HG03432 (cell line): ENCODE results near the gene ZNF48.

Source experiments
- ATAC-seq: cut with Tn5 transposase; IDR thresholded peaks from one replicate; pipeline ENCODE4 v1.9.1; 2021; ENCODE audit warnings: mild to moderate bottlenecking, moderate library complexity; ENCODE audit not compliant: unreplicated experiment

Gene ZNF48

DNA sequence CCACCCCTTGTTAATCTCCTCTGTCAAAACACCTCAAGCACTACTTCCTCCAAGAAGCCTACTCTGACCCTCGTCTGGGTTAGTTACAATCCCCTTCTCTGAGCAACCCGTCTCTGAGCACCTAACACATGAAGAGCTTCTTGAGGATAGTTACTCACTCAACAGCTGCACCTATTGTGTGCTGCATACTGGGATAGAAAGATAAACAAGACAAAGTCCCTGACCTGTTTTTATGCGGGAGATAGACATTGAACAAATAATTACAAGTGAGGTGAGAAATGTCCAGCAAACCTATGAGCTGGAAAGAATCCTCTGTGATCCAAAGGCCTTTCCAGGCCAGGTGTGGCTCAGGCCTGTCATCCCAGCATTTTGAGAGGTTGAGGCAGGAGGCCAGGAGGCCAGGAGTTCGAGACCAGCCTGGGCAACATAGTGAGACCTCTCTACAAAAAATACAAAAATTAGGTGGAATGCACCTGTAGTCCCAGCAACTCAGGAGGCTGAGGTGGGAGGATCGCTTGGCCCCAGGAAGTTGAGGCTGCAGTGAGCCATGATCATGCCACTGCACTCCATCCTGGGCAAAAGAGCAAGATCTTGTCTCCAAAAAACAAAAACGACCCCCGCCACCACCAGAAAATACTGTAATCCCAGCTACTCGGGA lies 6.7 kb downstream of the ZNF48 start:
- no peak for ATAC-seq

DNA sequence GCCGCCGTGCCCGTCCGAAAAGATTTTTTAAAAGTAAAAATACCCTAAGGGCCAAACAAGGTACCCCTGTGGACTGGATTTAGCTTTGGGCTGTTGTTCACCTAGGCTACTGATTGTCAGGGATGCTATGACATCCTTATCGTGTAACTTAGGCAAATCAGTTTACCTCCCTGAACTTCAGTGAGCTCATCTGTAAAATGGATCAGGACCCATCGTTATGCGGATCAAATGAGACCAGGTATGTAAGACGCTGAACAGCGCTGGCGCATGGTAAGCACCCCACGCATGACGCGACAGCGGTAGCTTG lies 11.5 kb downstream of the ZNF48 start:
- ATAC-seq: peak; percentile 4

GRCh38 chr16:30407102-30407803 lies 12.0 kb downstream of the ZNF48 start, which contains the start of gene ZNF771:
Gene ZNF771, plus strand, starts transcription at chr16:30407606. Its CDS starts 448 bp downstream, at chr16:30408054.
- ATAC-seq: peak; percentile 85

GRCh38 chr16:30407804-30408534 lies 12.7 kb downstream of the ZNF48 start:
- ATAC-seq: no peak

GRCh38 chr16:30409125-30410060 lies 14.2 kb downstream of the ZNF48 start:
- peak; percentile 41 for ATAC-seq

DNA sequence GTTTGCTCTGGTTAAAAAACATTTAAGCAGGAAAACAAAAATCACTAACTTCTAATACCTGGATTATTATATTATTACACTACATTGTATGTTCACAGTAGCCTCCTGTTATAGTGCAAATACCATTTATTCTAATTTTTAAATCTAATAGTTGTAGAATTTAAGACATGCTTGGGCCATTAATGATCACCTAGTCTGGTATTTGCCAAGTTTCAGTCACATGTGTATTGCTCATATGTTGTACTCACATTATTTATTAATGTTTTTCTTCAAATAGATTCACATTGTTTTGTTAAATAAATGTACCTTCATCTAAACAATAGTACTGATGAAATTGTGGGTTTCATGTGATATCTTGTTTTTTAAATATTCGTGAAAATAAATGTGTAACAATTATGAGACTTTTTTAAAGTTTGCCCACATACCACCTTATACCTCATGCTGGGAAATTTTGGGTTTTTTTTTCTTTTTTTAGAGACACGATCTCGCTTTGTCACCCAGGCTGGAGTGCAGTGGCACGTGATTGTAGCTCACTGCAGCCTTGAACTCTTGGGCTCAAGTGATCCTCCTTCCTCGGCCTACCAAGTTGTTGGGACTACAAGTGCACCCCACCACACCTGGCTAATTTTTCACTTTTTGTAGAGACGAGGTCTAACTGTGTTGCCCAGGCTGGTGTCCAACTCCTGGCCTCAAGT lies 18.0 kb downstream of the ZNF48 start:
- no peak for ATAC-seq

DNA sequence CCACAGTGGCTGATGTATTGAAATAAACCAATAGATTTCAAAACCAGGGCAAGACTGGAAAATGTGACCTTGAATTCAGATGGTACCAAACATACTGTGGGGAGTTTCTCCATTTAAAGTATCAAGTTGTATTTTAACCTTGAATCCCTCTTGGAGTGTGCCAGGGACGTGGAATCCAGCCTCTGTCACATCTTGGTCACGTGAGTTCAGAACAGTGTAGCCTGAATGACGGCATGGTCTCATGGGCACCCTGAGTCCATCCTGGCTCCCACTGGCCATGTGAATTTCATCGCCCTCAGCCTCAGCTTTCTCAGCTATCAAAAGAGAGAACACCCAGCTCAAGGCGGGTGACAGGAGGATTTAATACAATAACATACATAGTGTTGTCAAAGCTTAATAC lies 18.9 kb downstream of the ZNF48 start:
- ATAC-seq: no peak

GRCh38 chr16:30416047-30416603 lies 20.9 kb downstream of the ZNF48 start:
- ATAC-seq: no peak

- no peak for ATAC-seq
Measured at GRCh38 chr16:30416624-30417528, 21.7 kb downstream of the ZNF48 start.

DNA sequence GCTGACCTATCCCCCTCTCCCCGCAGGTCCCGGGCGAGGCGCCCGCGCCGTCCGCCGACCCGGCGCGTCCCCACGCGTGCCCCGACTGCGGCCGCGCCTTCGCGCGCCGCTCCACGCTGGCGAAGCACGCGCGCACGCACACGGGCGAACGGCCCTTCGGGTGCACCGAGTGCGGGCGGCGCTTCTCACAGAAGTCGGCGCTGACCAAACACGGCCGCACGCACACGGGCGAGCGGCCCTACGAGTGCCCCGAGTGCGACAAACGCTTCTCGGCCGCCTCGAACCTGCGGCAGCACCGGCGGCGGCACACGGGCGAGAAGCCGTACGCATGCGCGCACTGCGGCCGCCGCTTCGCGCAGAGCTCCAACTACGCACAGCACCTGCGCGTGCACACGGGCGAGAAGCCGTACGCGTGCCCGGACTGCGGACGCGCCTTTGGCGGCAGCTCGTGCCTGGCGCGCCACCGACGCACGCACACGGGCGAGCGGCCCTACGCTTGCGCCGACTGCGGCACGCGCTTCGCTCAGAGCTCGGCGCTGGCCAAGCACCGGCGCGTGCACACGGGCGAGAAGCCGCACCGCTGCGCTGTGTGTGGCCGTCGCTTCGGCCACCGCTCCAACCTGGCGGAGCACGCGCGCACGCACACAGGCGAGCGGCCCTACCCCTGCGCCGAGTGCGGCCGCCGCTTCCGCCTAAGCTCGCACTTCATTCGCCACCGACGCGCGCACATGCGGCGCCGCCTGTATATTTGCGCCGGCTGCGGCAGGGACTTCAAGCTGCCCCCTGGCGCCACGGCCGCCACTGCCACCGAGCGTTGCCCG lies 22.5 kb downstream of the ZNF48 start:
- peak; percentile 75 for ATAC-seq

DNA sequence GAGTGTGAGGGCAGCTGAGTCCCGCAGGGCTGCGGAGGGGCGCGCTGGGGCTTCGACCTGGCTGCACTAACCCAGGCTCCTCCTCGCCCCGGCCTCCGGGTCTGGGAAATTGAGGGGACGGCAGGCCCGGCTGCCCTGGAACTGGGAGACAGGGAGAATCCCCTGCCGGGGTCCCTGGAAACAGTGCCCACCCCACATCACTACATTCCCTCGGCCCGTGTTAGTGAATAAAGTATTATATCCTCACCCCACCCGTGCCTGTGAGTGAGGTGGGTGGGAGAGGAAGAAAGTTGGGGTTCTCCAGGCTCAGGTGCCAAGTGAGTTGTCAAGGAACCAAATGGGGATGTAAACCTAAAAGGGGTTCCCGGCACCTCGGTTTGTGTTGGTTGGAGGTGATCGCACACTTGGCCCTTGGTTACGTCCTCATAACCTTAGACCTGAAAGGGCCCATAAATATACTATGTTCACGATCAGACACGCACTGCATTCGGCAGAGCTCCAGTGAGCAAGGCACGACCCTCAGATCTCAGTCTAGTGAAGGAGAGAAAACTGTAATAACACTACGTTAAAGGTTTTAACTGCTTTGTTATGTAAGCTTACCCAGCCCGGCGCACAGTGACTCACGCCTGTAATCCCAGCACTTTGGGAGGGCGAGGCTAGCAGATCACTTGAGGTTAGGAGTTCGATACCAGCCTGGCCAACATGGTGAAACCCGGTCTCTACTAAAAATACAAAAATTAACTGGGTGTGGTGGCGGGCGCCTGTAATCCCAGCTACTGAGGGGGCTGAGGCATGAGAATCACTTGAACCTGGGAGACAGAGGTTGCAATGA lies 23.3 kb downstream of the ZNF48 start:
- ATAC-seq: no peak

DNA sequence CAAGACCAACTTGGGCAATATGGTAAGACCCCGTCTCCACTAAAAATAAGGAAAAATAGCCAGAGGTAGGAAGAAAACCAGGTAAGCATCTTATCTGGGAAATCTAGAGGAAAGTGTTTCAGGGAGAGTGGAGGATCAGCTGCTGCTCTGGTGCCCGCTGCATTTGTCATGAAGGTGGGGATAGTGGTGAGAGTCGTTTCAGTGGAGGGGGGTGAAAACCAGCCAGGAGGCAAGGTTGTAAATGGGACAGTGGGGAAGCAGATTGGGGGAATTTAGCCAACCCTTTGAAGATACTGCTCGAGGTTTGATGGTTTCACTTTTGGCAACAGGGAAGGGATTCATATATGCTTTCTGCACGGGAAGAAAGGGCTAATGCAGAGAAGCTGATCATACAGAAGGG lies 25.8 kb downstream of the ZNF48 start:
- no peak for ATAC-seq

- no peak for ATAC-seq
Measured at GRCh38 chr16:30428055-30428454, 32.8 kb downstream of the ZNF48 start.

DNA sequence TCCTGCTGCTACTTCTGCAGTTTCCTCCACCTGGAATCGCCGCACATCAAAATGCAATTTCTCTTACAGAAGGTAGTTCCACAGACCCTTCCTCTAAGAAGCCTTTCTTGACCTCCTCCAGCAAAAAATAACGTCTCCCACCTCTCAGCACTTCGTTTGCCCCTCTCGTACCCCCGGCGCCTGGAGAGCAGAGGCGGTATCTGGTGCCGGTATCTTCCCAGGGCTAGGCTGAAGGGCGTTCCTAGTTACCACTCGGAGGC lies 34.1 kb downstream of the ZNF48 start:
- ATAC-seq: no peak

DNA sequence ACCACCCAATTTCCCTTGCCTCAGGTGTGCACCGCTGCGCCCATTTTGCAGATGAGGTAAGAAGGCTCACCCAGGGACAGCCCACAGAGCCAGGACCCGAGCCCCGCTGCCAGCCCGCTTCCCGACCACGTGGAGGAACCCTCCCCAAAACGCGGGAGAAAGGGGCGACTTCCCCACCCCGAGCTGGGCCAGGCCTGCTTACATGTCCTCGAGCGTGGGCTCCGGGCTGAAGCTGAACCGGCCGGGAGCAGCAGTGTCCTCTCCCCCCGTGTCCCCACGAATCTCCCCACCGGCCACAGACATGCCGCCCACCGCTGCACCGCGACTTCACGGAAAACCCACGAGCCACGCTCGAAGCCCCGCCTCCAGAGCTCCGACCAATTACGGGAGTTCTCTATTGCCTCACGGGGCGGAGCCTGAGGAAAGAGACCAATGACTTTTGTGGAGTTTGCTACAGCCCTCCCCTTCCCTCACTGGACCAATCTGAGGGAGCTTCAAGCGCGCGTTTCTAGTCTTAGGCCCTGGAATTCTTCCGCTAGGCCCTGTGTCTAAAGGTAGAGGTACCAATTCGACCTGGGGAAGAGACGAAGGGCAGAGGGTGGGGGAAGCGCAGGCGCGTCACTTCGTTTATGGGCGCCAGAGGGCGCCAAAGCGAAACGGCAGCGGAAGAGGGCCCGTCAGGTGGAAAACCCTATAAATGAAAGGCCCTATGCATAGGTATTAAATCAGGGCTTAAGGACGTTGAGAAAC lies 34.6 kb downstream of the ZNF48 start, which contains the start of gene DCTPP1:
Gene DCTPP1, minus strand, starts transcription at position 353 of the 750 bp plus-strand sequence. Its CDS starts 50 bp downstream, at position 303.
- peak; percentile 94 for ATAC-seq

DNA sequence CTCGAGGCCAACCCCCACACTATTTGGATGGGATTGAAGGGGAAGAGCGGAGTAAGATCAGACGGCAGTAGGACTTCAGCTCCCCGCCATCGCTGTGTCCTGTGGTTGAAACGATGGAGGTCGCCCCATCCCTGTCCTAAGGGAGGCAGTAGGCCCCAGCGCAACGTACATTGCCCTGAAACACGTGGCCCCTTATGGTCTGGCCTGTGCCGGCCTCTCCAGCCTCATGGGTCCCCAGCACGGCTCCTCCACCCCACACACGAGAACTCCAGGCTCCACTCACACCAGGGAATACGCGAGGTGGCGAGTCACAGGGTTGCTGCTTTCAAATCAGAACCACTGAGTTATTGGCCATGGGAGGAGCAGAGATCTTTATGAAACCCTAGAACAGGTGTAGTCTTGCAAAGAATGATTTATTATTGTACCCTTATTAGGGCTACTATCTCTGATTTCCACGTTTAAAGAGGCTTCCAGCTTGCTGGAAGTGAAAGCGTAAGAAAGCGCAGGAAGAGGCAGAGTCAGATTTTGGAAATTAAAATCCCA lies 35.3 kb downstream of the ZNF48 start:
- peak; percentile 23 for ATAC-seq
